HG03565 (cell line): ENCODE data around the gene CFAP91.
"Not testable (repeated sequence)": the region's sequence is repeated elsewhere in the genome, so short reads cannot be mapped to it uniquely, and the experiment has no call there.

Experiments used
- ATAC-seq: cut with Tn5 transposase; IDR thresholded peaks from one replicate; pipeline ENCODE4 v1.9.1; 2021; ENCODE audit warnings: mild to moderate bottlenecking, moderate library complexity; ENCODE audit not compliant: unreplicated experiment

Gene CFAP91

GRCh38 chr3:119676771-119677640, 25.8 kb upstream of the CFAP91 start, which contains the start of gene COX17:
Gene COX17, minus strand, starts transcription at chr3:119677406. Its CDS starts 96 bp downstream, at chr3:119677310.
- ATAC-seq, result peak; percentile 83

GRCh38 chr3:119677641-119677934, 25.2 kb upstream of the CFAP91 start:
- ATAC-seq, result no peak

- ATAC-seq, result not testable (repeated sequence)
Measured at GRCh38 chr3:119678209-119678608, 24.6 kb upstream of the CFAP91 start.

GRCh38 chr3:119679874-119680273, 22.9 kb upstream of the CFAP91 start:
- ATAC-seq, result no peak

GRCh38 chr3:119681279-119681678, 21.5 kb upstream of the CFAP91 start:
- peak; percentile 32 for ATAC-seq

GRCh38 chr3:119683421-119683820, 19.4 kb upstream of the CFAP91 start:
- no peak for ATAC-seq

- no peak for ATAC-seq
Measured at GRCh38 chr3:119690043-119690656, 12.7 kb upstream of the CFAP91 start.

GRCh38 chr3:119695480-119695879, 7.3 kb upstream of the CFAP91 start:
- ATAC-seq, result no peak

- peak; percentile 45 for ATAC-seq
Measured at GRCh38 chr3:119697394-119697793, 5.4 kb upstream of the CFAP91 start.

- ATAC-seq, result peak; percentile 27
Measured at GRCh38 chr3:119700269-119700919, 2.4 kb upstream of the CFAP91 start.

GRCh38 chr3:119700920-119701734, 1.7 kb upstream of the CFAP91 start:
- no peak for ATAC-seq

GRCh38 chr3:119703820-119704531, 1.2 kb downstream of the CFAP91 start:
- ATAC-seq, result no peak

- ATAC-seq, result no peak
Measured at GRCh38 chr3:119715105-119715504, 12.3 kb downstream of the CFAP91 start.

GRCh38 chr3:119716998-119717397, 14.2 kb downstream of the CFAP91 start:
- no peak for ATAC-seq

- ATAC-seq, result no peak
Measured at GRCh38 chr3:119717520-119717919, 14.7 kb downstream of the CFAP91 start.

- no peak for ATAC-seq
Measured at GRCh38 chr3:119723022-119723421, 20.2 kb downstream of the CFAP91 start.

- no peak for ATAC-seq
Measured at GRCh38 chr3:119726909-119727308, 24.1 kb downstream of the CFAP91 start.

- ATAC-seq, result no peak
Measured at GRCh38 chr3:119729996-119730395, 27.2 kb downstream of the CFAP91 start.

GRCh38 chr3:119731560-119732343, 28.9 kb downstream of the CFAP91 start:
- ATAC-seq, result no peak

- ATAC-seq, result no peak
Measured at GRCh38 chr3:119733812-119734211, 31.0 kb downstream of the CFAP91 start.
